ENCODE measurements around the gene C1QL2. TPM values are rescaled to one million over a fixed set of nuclear protein-coding genes. Genes with fewer than 3 reads are reported as not detected.
A peak's percentile ranks its signal among the peaks of the same experiment; 100 is the strongest.

Gene C1QL2
- total and polyA plus RNA-seq, 2 experiments from 2014 or later, result 0.69 to 0.87 TPM

- TF ChIP-seq NANOG (IDR thresholded peaks at IDR 0.05; ENCODE audit: borderline replicate concordance) (no peak), CREB1 (CRISPR knock-in tag; IDR thresholded peaks at IDR 0.05; ENCODE audit: low read depth) (no peak), EZH2 (IDR thresholded peaks at IDR 0.05; ENCODE audit: low read depth, unreplicated experiment) (no peak), ZNF114 (CRISPR knock-in tag; IDR thresholded peaks at IDR 0.05) (no peak), ZNF331 (CRISPR knock-in tag; IDR thresholded peaks at IDR 0.05; ENCODE audit: low read depth) (no peak), JUNB (IDR thresholded peaks at IDR 0.05; ENCODE audit: unreplicated experiment) (no peak), EZH2phosphoT487 (IDR thresholded peaks at IDR 0.05; ENCODE audit: unreplicated experiment) (no peak), CTCF (conservative IDR thresholded peaks at IDR 0.05; ENCODE audit: low read depth in 2 of 2) (no peak), STAT1 (IDR thresholded peaks at IDR 0.05; ENCODE audit: unreplicated experiment) (no peak), POLR2AphosphoS5 (IDR thresholded peaks at IDR 0.05; ENCODE audit: low read depth) (no peak)
- TF ChIP-seq, protein P1, sequence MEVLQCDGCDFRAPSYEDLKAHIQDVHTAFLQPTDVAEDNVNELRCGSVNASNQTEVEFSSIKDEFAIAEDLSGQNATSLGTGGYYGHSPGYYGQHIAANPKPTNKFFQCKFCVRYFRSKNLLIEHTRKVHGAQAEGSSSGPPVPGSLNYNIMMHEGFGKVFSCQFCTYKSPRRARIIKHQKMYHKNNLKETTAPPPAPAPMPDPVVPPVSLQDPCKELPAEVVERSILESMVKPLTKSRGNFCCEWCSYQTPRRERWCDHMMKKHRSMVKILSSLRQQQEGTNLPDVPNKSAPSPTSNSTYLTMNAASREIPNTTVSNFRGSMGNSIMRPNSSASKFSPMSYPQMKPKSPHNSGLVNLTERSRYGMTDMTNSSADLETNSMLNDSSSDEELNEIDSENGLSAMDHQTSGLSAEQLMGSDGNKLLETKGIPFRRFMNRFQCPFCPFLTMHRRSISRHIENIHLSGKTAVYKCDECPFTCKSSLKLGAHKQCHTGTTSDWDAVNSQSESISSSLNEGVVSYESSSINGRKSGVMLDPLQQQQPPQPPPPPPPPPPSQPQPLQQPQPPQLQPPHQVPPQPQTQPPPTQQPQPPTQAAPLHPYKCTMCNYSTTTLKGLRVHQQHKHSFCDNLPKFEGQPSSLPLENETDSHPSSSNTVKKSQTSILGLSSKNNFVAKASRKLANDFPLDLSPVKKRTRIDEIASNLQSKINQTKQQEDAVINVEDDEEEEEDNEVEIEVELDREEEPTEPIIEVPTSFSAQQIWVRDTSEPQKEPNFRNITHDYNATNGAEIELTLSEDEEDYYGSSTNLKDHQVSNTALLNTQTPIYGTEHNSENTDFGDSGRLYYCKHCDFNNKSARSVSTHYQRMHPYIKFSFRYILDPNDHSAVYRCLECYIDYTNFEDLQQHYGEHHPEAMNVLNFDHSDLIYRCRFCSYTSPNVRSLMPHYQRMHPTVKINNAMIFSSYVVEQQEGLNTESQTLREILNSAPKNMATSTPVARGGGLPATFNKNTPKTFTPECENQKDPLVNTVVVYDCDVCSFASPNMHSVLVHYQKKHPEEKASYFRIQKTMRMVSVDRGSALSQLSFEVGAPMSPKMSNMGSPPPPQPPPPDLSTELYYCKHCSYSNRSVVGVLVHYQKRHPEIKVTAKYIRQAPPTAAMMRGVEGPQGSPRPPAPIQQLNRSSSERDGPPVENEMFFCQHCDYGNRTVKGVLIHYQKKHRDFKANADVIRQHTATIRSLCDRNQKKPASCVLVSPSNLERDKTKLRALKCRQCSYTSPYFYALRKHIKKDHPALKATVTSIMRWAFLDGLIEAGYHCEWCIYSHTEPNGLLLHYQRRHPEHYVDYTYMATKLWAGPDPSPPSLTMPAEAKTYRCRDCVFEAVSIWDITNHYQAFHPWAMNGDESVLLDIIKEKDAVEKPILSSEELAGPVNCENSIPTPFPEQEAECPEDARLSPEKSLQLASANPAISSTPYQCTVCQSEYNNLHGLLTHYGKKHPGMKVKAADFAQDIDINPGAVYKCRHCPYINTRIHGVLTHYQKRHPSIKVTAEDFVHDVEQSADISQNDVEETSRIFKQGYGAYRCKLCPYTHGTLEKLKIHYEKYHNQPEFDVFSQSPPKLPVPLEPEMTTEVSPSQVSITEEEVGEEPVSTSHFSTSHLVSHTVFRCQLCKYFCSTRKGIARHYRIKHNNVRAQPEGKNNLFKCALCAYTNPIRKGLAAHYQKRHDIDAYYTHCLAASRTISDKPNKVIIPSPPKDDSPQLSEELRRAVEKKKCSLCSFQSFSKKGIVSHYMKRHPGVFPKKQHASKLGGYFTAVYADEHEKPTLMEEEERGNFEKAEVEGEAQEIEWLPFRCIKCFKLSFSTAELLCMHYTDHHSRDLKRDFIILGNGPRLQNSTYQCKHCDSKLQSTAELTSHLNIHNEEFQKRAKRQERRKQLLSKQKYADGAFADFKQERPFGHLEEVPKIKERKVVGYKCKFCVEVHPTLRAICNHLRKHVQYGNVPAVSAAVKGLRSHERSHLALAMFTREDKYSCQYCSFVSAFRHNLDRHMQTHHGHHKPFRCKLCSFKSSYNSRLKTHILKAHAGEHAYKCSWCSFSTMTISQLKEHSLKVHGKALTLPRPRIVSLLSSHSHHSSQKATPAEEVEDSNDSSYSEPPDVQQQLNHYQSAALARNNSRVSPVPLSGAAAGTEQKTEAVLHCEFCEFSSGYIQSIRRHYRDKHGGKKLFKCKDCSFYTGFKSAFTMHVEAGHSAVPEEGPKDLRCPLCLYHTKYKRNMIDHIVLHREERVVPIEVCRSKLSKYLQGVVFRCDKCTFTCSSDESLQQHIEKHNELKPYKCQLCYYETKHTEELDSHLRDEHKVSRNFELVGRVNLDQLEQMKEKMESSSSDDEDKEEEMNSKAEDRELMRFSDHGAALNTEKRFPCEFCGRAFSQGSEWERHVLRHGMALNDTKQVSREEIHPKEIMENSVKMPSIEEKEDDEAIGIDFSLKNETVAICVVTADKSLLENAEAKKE (CRISPR knock-in tag; IDR thresholded peaks at IDR 0.05), result no peak
- TF ChIP-seq, protein P2, sequence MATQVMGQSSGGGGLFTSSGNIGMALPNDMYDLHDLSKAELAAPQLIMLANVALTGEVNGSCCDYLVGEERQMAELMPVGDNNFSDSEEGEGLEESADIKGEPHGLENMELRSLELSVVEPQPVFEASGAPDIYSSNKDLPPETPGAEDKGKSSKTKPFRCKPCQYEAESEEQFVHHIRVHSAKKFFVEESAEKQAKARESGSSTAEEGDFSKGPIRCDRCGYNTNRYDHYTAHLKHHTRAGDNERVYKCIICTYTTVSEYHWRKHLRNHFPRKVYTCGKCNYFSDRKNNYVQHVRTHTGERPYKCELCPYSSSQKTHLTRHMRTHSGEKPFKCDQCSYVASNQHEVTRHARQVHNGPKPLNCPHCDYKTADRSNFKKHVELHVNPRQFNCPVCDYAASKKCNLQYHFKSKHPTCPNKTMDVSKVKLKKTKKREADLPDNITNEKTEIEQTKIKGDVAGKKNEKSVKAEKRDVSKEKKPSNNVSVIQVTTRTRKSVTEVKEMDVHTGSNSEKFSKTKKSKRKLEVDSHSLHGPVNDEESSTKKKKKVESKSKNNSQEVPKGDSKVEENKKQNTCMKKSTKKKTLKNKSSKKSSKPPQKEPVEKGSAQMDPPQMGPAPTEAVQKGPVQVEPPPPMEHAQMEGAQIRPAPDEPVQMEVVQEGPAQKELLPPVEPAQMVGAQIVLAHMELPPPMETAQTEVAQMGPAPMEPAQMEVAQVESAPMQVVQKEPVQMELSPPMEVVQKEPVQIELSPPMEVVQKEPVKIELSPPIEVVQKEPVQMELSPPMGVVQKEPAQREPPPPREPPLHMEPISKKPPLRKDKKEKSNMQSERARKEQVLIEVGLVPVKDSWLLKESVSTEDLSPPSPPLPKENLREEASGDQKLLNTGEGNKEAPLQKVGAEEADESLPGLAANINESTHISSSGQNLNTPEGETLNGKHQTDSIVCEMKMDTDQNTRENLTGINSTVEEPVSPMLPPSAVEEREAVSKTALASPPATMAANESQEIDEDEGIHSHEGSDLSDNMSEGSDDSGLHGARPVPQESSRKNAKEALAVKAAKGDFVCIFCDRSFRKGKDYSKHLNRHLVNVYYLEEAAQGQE (IDR thresholded peaks at IDR 0.05; ENCODE audit: unreplicated experiment), result no peak
- TF ChIP-seq, protein P3, sequence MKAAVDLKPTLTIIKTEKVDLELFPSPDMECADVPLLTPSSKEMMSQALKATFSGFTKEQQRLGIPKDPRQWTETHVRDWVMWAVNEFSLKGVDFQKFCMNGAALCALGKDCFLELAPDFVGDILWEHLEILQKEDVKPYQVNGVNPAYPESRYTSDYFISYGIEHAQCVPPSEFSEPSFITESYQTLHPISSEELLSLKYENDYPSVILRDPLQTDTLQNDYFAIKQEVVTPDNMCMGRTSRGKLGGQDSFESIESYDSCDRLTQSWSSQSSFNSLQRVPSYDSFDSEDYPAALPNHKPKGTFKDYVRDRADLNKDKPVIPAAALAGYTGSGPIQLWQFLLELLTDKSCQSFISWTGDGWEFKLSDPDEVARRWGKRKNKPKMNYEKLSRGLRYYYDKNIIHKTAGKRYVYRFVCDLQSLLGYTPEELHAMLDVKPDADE (IDR thresholded peaks at IDR 0.05), result no peak
- Mint-ChIP-seq H3K4me1 (peaks cover 16% of the 10 kb centered on the region), H3K4me3 (no peak overlapping the region), H3K9me3 (no peaks in the 10 kb centered on the region), H3K36me3 (ENCODE audit: low read depth) (no peaks in the 10 kb centered on the region), H3K27me3 (ENCODE audit: insufficient read depth, low read depth, poor library complexity) (peaks cover 9% of the 10 kb centered on the region), H3K27ac (no peak overlapping the region)
- Histone ChIP-seq H3K4me3 (no peak overlapping the region), H3K27me3 (ENCODE audit: insufficient read depth) (peaks cover 7% of the 10 kb centered on the region; the same call in 1 of the 2 replicates), H3K36me3 (ENCODE audit: insufficient read depth) (no peaks in the 10 kb centered on the region), H3K4me2 (no peak overlapping the region), H2AFZ (0 out of 2 replicates have a peak overlapping the region, but pooled peaks have one; percentile 43), H3K4me1 (ENCODE audit: insufficient read depth) (peaks cover 7% of the 10 kb centered on the region), H3K9me2 (ENCODE audit: insufficient read depth) (no peaks in the 10 kb centered on the region), H3K27ac (ENCODE audit: low read depth) (no peak overlapping the region), H4K20me1 (replicated peaks; ENCODE audit: insufficient read depth) (no peaks in the 10 kb centered on the region), H3F3A (replicated peaks; ENCODE audit: low read depth) (no peaks in the 10 kb centered on the region), H3K79me2 (replicated peaks; ENCODE audit: insufficient read depth) (no peaks in the 10 kb centered on the region)
- DNase-seq (ENCODE audit: low spot score) (no peak), ATAC-seq (no peak)
Measured at GRCh38 chr2:119149611-119150010, 8.9 kb downstream of the C1QL2 start.

Data from GM23338 (cell line).